Neutrophil (primary cell): Measurements from ENCODE around the gene INTS1.

Experiments
- H3K27ac ChIP-seq: fragments of 200-600 bp; sonication (generic); 2 replicates; pipeline ENCODE4 v1.5.1; 2016; ENCODE audit warnings: mild to moderate bottlenecking, moderate library complexity
- H3K27me3 ChIP-seq: fragments of 200-600 bp; sonication (generic); 2 replicates; pipeline ENCODE4 v1.6.0; 2016; ENCODE audit warnings: mild to moderate bottlenecking
- H3K36me3 ChIP-seq: fragments of 200-600 bp; sonication (generic); 2 replicates; pipeline ENCODE4 v1.5.1; 2017
- H3K4me1 ChIP-seq, 2 experiments: fragments of 200-600 bp in 1 of 2; sonication (generic) in 1 of 2; 1 replicate in 1 of 2; 2 replicates in 1 of 2; pipeline versions ENCODE4 v1.5.1 to v1.6.1; 2013 to 2016; ENCODE audit warnings: low read depth in 1 of 2, low read length in 1 of 2, mild to moderate bottlenecking in 1 of 2, moderate library complexity in 1 of 2; ENCODE audit not compliant: control insufficient read depth in 1 of 2, insufficient read depth in 1 of 2
- H3K4me3 ChIP-seq, 2 experiments: fragments of 200-600 bp in 1 of 2; sonication (generic) in 1 of 2; 1 replicate in 1 of 2; 2 replicates in 1 of 2; pipeline ENCODE4 v1.5.1; 2013 to 2016; ENCODE audit warnings: low read depth in 1 of 2, low read length in 1 of 2, mild to moderate bottlenecking in 1 of 2, moderate library complexity in 1 of 2
- H3K9me3 ChIP-seq: fragments of 200-600 bp; sonication (generic); 2 replicates; pipeline ENCODE4 v1.5.1; 2016
- TF ChIP-seq, protein P1 (sequence below): fragments of 200-600 bp; sonication (generic); IDR thresholded peaks from 2 replicates; pipeline ENCODE4 v1.5.1; 2016; ENCODE audit warnings: antibody characterized with exemption

INTS1 gene

DNA sequence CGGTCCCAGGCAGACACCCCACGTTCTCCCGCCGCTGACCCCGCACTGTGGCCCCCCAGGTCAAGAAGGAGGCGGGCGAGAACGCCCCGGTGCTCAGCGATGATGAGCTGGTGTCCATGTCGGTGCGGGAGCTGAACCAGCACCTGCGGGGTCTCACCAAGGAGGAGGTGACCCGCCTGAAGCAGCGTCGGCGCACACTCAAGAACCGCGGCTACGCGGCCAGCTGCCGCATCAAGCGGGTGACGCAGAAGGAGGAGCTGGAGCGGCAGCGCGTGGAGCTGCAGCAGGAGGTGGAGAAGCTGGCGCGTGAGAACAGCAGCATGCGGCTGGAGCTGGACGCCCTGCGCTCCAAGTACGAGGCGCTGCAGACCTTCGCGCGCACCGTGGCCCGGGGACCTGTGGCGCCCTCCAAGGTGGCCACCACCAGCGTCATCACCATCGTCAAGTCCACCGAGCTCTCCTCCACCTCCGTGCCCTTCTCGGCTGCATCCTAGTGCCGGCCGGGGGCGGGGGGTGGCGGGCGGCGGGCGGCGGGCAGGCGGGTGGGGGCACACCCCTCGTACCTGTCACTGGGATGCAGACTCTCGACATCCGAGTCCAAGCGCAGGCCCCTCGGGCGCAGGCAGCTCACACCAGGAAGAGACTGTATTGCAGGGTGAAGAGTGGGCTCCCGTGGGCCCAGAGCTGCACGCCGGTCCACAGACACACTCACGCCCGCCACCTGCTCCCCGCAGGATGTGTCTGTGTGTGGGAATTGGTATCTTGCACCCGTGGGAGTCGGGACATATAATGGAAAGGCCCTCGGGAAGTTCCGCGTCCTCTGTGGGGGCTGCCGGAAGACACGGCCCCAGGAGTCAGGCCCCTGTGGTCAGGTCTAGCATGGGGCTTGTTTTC is 35.9 kb upstream of the INTS1 start:
- no peaks in the 10 kb centered on the region for H3K27me3 ChIP-seq
- H3K27ac ChIP-seq = no peak overlapping the region
- H3K4me3 ChIP-seq = no peak overlapping the region
- H3K4me1 ChIP-seq = peaks cover 0 to 4% of the 10 kb centered on the region in 2 experiments
- peaks cover 98% of the 10 kb centered on the region for H3K36me3 ChIP-seq
- TF ChIP-seq, protein P1, sequence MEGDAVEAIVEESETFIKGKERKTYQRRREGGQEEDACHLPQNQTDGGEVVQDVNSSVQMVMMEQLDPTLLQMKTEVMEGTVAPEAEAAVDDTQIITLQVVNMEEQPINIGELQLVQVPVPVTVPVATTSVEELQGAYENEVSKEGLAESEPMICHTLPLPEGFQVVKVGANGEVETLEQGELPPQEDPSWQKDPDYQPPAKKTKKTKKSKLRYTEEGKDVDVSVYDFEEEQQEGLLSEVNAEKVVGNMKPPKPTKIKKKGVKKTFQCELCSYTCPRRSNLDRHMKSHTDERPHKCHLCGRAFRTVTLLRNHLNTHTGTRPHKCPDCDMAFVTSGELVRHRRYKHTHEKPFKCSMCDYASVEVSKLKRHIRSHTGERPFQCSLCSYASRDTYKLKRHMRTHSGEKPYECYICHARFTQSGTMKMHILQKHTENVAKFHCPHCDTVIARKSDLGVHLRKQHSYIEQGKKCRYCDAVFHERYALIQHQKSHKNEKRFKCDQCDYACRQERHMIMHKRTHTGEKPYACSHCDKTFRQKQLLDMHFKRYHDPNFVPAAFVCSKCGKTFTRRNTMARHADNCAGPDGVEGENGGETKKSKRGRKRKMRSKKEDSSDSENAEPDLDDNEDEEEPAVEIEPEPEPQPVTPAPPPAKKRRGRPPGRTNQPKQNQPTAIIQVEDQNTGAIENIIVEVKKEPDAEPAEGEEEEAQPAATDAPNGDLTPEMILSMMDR = no peak
- H3K9me3 ChIP-seq = no peaks in the 10 kb centered on the region

GRCh38 chr7:1539181-1539881 is 35.1 kb upstream of the INTS1 start:
- no peaks in the 10 kb centered on the region for H3K9me3 ChIP-seq
- H3K36me3 ChIP-seq = peaks cover 91% of the 10 kb centered on the region
- peaks cover 0 to 4% of the 10 kb centered on the region in 2 experiments for H3K4me1 ChIP-seq
- no peak overlapping the region for H3K4me3 ChIP-seq
- no peak overlapping the region for H3K27ac ChIP-seq
- no peaks in the 10 kb centered on the region for H3K27me3 ChIP-seq
- TF ChIP-seq, protein P1 = no peak

DNA sequence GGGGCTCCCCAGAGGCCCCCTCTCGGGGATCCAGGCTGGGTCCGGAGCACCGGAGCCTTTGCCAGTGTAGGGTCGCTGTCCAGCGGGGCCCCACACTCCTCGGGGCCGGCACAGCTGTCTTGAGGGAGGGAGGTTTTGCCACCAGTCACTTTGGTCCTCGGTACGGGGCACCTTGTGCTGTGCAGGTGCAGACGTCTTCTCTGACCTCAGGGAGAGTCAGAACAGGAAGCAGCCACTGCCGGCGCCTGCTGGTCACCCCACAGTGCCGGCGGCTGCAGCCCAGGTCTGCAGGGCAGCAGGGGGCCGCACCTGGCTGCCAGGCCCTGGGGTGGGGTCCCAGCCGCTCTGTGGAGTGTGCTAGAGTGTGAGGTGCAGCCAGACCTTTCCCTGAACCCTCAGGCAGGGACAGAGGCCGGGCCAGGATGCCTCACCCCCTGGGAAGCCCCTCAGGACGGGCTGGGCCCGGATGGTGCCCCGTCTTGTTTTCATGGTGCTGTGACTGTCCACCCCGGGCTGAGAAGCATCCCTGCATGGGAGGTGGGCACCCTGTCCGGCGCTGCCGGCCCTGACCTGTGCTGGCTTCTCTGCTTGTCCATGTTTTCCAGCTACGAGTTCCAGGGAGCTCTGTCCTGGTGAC is 34.5 kb upstream of the INTS1 start:
- Histone ChIP-seq H3K27ac (no peak overlapping the region), H3K9me3 (no peaks in the 10 kb centered on the region), H3K4me1 (peaks cover 6 to 8% of the 10 kb centered on the region in 2 experiments), H3K27me3 (no peaks in the 10 kb centered on the region), H3K4me3 (no peak overlapping the region), H3K36me3 (peaks cover 85% of the 10 kb centered on the region)
- TF ChIP-seq, protein P1 = no peak

GRCh38 chr7:1537535-1538412 is 33.6 kb upstream of the INTS1 start:
- no peaks in the 10 kb centered on the region for H3K27me3 ChIP-seq
- H3K36me3 ChIP-seq = peaks cover 76% of the 10 kb centered on the region
- TF ChIP-seq, protein P1 = no peak
- H3K27ac ChIP-seq = no peak overlapping the region
- no peaks in the 10 kb centered on the region for H3K9me3 ChIP-seq
- H3K4me1 ChIP-seq = peaks cover 15 to 17% of the 10 kb centered on the region in 2 experiments
- no peak overlapping the region for H3K4me3 ChIP-seq
